ENCODE data around the gene B3GALT6.
A peak's percentile ranks its signal among the peaks of the same experiment; 100 is the strongest.

B3GALT6 gene

GRCh38 chr1:1215881-1216605, 16.0 kb upstream of the B3GALT6 start:
- DNase-seq (ENCODE audit: low read depth): no peak

GRCh38 chr1:1216770-1217620, 15.0 kb upstream of the B3GALT6 start:
- DNase-seq (ENCODE audit: low read depth): no peak

- DNase-seq (ENCODE audit: low read depth): no peak
These were observed 14.2 kb upstream of the B3GALT6 start for GRCh38 chr1:1217621-1218523.

GRCh38 chr1:1218524-1219200, 13.4 kb upstream of the B3GALT6 start:
- no peak for DNase-seq (ENCODE audit: low read depth)

- DNase-seq (ENCODE audit: low read depth): no peak
These were observed 12.7 kb upstream of the B3GALT6 start for GRCh38 chr1:1219341-1219740.

GRCh38 chr1:1220197-1220596, 11.8 kb upstream of the B3GALT6 start:
- no peak for DNase-seq (ENCODE audit: low read depth)

- no peak for DNase-seq (ENCODE audit: low read depth)
These were observed 10.0 kb upstream of the B3GALT6 start for GRCh38 chr1:1221887-1222574.

- DNase-seq (ENCODE audit: low read depth): no peak
These were observed 9.3 kb upstream of the B3GALT6 start for GRCh38 chr1:1222575-1223225.

- no peak for DNase-seq (ENCODE audit: low read depth)
These were observed 8.7 kb upstream of the B3GALT6 start for GRCh38 chr1:1223321-1223720.

- DNase-seq (ENCODE audit: low read depth): no peak
These were observed 8.1 kb upstream of the B3GALT6 start for GRCh38 chr1:1223891-1224290.

GRCh38 chr1:1225238-1225845, 6.7 kb upstream of the B3GALT6 start:
- no peak for DNase-seq (ENCODE audit: low read depth)

GRCh38 chr1:1225913-1226312, 6.1 kb upstream of the B3GALT6 start:
- DNase-seq (ENCODE audit: low read depth): no peak

GRCh38 chr1:1226566-1227362, 5.3 kb upstream of the B3GALT6 start:
- DNase-seq (ENCODE audit: low read depth): no peak

- DNase-seq (ENCODE audit: low read depth): no peak
These were observed 4.7 kb upstream of the B3GALT6 start for GRCh38 chr1:1227386-1227785.

GRCh38 chr1:1228187-1228586, 3.9 kb upstream of the B3GALT6 start:
- DNase-seq (ENCODE audit: low read depth): no peak

GRCh38 chr1:1228596-1229321, 3.3 kb upstream of the B3GALT6 start:
- no peak for DNase-seq (ENCODE audit: low read depth)

GRCh38 chr1:1229770-1230169, 2.3 kb upstream of the B3GALT6 start:
- no peak for DNase-seq (ENCODE audit: low read depth)

- peak; percentile 70 for DNase-seq (ENCODE audit: low read depth)
These were observed 1.2 kb upstream of the B3GALT6 start for GRCh38 chr1:1230656-1231399.

Data from stromal cell of bone marrow (primary cell).